Ectodermal cell (in vitro differentiated cells): Measurements from ENCODE around the gene EPHA6.

Experiments used
- H3K27ac ChIP-seq: 2 replicates; pipeline ENCODE4 v1.7.0; 2013; ENCODE audit warnings: mild to moderate bottlenecking, low read depth, low read length; ENCODE audit not compliant: insufficient read depth, poor library complexity, severe bottlenecking
- H3K27me3 ChIP-seq: 2 replicates; pipeline ENCODE4 v1.7.0; 2013; ENCODE audit warnings: mild to moderate bottlenecking, low read length; ENCODE audit not compliant: insufficient read depth, control insufficient read depth, poor library complexity, severe bottlenecking
- H3K36me3 ChIP-seq: one replicate; pipeline ENCODE4 v1.7.0; 2013; ENCODE audit warnings: low read length; ENCODE audit not compliant: control insufficient read depth, insufficient read depth
- H3K4me1 ChIP-seq: one replicate; pipeline ENCODE4 v1.7.0; 2013; ENCODE audit warnings: low read length; ENCODE audit not compliant: control insufficient read depth, insufficient read depth
- H3K4me3 ChIP-seq: 2 replicates; pipeline ENCODE4 v1.7.0; 2013; ENCODE audit warnings: low read depth, low read length, control low read depth; ENCODE audit not compliant: insufficient read depth
- H3K9me3 ChIP-seq: 2 replicates; pipeline ENCODE4 v1.7.0; 2013; ENCODE audit warnings: mild to moderate bottlenecking, low read length, moderate library complexity; ENCODE audit not compliant: control insufficient read depth
- WGBS, 2 experiments: methylation state at CpG; one replicate each; pipeline ENCODE4 v1.1.7; 2013; ENCODE audit warnings: missing lambda C conversion rate in 2 of 2; 5-methylcytosine and 5-hydroxymethylcytosine counted together

The EPHA6 gene

DNA sequence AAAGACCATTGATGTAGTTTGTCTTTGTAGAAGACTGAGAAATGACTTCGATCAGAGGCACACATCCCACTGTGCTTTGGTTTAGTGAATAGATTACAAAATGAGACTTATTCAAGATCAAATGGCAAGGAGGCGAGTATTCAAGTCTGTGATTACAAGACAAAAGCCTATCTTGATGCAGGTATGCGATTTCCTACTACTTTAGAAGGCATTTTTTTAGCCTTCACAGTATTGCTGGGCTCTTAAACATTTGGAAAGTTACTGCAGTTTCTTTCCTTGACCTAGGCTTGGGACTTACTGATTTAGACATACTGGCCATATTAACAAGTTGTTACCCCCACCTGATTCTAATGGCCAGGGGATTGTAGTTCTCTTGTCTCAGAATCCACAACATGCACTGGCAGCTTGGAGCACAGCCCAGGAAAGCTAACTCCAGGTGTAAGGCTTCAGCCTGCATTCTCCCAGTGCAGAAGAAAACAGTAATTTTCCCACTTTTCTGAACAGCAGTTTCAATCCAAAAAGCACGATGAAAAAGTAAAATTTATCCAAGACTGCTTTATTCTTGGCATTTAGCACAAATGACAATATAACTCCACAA, 311.6 kb downstream of the EPHA6 start:
- no peak overlapping the region for H3K4me3 ChIP-seq
- H3K4me1 ChIP-seq: no peaks in the 10 kb centered on the region
- 34 to 38% methylated on average over 3 to 4 of the region's 4 CpGs for WGBS, 2 experiments
- H3K27ac ChIP-seq: no peak overlapping the region
- no peaks in the 10 kb centered on the region for H3K27me3 ChIP-seq
- no peaks in the 10 kb centered on the region for H3K9me3 ChIP-seq
- no peaks in the 10 kb centered on the region for H3K36me3 ChIP-seq

GRCh38 chr3:97131476-97131875, 317.1 kb downstream of the EPHA6 start:
- Histone ChIP-seq H3K36me3 (no peaks in the 10 kb centered on the region), H3K9me3 (no peaks in the 10 kb centered on the region), H3K27me3 (no peaks in the 10 kb centered on the region), H3K4me3 (no peak overlapping the region), H3K4me1 (no peaks in the 10 kb centered on the region), H3K27ac (no peak overlapping the region)
- no CpG with 5 or more reads among the region's 1 CpG for WGBS, 2 experiments

- no peak overlapping the region for H3K27ac ChIP-seq
- H3K9me3 ChIP-seq: no peaks in the 10 kb centered on the region
- H3K36me3 ChIP-seq: no peaks in the 10 kb centered on the region
- H3K4me3 ChIP-seq: no peak overlapping the region
- H3K4me1 ChIP-seq: no peaks in the 10 kb centered on the region
- H3K27me3 ChIP-seq: no peaks in the 10 kb centered on the region
Observed at GRCh38 chr3:97138914-97139541, 324.6 kb downstream of the EPHA6 start.

DNA sequence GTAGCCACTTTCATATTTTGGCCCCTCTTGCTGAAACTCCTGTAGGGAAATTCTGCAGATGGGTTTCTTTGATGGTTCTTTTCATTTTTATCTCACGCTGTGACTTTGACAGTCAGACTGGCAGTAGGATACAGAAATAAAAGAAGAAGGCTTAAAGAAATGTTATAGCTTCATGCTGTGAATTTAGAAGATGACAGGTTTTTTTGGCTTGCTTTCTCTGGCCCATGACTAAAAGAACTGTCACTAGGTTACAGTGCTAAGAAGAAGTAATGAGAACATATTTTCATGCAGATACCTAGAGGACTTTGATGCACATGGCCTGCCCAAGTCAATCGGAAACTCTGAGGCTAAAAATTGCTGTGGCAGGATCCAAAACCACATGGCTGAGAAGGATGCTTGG, 334.5 kb downstream of the EPHA6 start:
- no peaks in the 10 kb centered on the region for H3K36me3 ChIP-seq
- 93% methylated on average over 2 of the region's 2 CpGs for WGBS, 2 experiments
- no peaks in the 10 kb centered on the region for H3K9me3 ChIP-seq
- H3K27me3 ChIP-seq: no peaks in the 10 kb centered on the region
- H3K4me1 ChIP-seq: no peaks in the 10 kb centered on the region
- H3K4me3 ChIP-seq: no peak overlapping the region
- no peak overlapping the region for H3K27ac ChIP-seq

GRCh38 chr3:97161169-97161568, 346.8 kb downstream of the EPHA6 start:
- WGBS, 2 experiments: 93 to 100% methylated on average over 2 of the region's 2 CpGs
- H3K27me3 ChIP-seq: no peaks in the 10 kb centered on the region
- no peaks in the 10 kb centered on the region for H3K36me3 ChIP-seq
- H3K27ac ChIP-seq: no peak overlapping the region
- no peaks in the 10 kb centered on the region for H3K4me1 ChIP-seq
- no peaks in the 10 kb centered on the region for H3K9me3 ChIP-seq
- no peak overlapping the region for H3K4me3 ChIP-seq

DNA sequence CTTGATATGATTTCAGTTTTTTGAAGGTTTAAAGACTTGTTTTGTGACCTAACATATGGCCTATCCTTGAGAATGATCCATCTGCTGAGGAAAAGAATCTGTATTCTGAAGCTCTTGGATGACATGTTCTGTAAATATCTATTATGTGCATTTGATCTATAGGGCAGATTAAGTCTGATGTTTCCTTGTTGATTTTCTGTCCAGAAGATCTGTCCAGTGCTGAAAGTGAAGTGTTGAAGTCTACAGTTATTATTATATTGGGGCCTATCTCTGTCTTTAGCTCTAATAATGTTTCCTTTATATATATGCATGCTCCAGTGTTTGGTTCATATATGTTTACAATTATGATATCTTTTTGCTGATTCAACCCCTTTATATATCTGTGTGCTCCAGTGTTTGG, 362.8 kb downstream of the EPHA6 start:
- Histone ChIP-seq H3K9me3 (no peaks in the 10 kb centered on the region), H3K4me1 (no peaks in the 10 kb centered on the region), H3K27ac (no peak overlapping the region), H3K36me3 (no peaks in the 10 kb centered on the region), H3K4me3 (no peak overlapping the region), H3K27me3 (no peaks in the 10 kb centered on the region)

- no peak overlapping the region for H3K4me3 ChIP-seq
- H3K36me3 ChIP-seq: no peaks in the 10 kb centered on the region
- H3K9me3 ChIP-seq: no peaks in the 10 kb centered on the region
- no peaks in the 10 kb centered on the region for H3K27me3 ChIP-seq
- no peak overlapping the region for H3K27ac ChIP-seq
- no peaks in the 10 kb centered on the region for H3K4me1 ChIP-seq
- WGBS, 2 experiments: 92 to 94% methylated on average over 3 of the region's 3 CpGs
Observed at GRCh38 chr3:97181704-97182103, 367.3 kb downstream of the EPHA6 start.

GRCh38 chr3:97187771-97188170, 373.4 kb downstream of the EPHA6 start:
- no peaks in the 10 kb centered on the region for H3K27me3 ChIP-seq
- no peak overlapping the region for H3K27ac ChIP-seq
- H3K4me3 ChIP-seq: no peak overlapping the region
- H3K36me3 ChIP-seq: no peaks in the 10 kb centered on the region
- H3K9me3 ChIP-seq: no peaks in the 10 kb centered on the region
- H3K4me1 ChIP-seq: no peaks in the 10 kb centered on the region

- H3K36me3 ChIP-seq: no peaks in the 10 kb centered on the region
- 100% methylated on average over 1 of the region's 2 CpGs; no CpG with 5 or more reads in 1 of the 2 experiments for WGBS, 2 experiments
- H3K9me3 ChIP-seq: no peaks in the 10 kb centered on the region
- H3K4me1 ChIP-seq: no peaks in the 10 kb centered on the region
- H3K27me3 ChIP-seq: no peaks in the 10 kb centered on the region
- H3K27ac ChIP-seq: no peak overlapping the region
- no peak overlapping the region for H3K4me3 ChIP-seq
Observed at GRCh38 chr3:97189835-97190234, 375.4 kb downstream of the EPHA6 start.

- H3K4me3 ChIP-seq: no peak overlapping the region
- no peaks in the 10 kb centered on the region for H3K27me3 ChIP-seq
- H3K36me3 ChIP-seq: no peaks in the 10 kb centered on the region
- no peaks in the 10 kb centered on the region for H3K9me3 ChIP-seq
- H3K27ac ChIP-seq: no peak overlapping the region
- 82 to 85% methylated on average over 4 of the region's 4 CpGs for WGBS, 2 experiments
- H3K4me1 ChIP-seq: no peaks in the 10 kb centered on the region
Observed at GRCh38 chr3:97197083-97197482, 382.7 kb downstream of the EPHA6 start.

DNA sequence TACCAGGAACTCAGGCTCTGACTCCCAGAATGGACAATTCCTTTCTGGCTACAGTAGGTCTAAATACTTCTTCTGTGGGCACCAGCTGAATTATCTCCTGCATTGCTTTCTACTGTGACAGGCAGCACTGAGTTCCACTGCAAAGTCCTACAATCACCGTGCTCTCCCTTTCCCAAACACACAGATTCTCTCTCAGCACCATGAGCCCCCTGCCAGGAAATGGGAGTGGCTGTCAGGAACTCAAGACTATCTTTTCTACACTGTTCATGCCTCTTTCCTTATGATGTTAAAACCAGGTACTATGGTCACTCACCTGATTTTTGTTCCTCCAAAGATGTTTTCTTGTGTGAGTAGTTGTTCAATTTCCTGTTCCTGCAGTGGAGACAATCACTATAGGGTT, 383.4 kb downstream of the EPHA6 start:
- 62 to 70% methylated on average over 1 of the region's 1 CpG for WGBS, 2 experiments
- H3K9me3 ChIP-seq: no peaks in the 10 kb centered on the region
- H3K36me3 ChIP-seq: no peaks in the 10 kb centered on the region
- no peak overlapping the region for H3K4me3 ChIP-seq
- no peak overlapping the region for H3K27ac ChIP-seq
- no peaks in the 10 kb centered on the region for H3K27me3 ChIP-seq
- H3K4me1 ChIP-seq: no peaks in the 10 kb centered on the region
